Right forelimb (tissue), 1 donor: ENCODE results near the gene GMPPB.

ENCODE experiments used
- DNase-seq: peaks from one replicate; pipeline ENCODE4 v3.0.0-alpha.2; 2018

The GMPPB gene

DNA sequence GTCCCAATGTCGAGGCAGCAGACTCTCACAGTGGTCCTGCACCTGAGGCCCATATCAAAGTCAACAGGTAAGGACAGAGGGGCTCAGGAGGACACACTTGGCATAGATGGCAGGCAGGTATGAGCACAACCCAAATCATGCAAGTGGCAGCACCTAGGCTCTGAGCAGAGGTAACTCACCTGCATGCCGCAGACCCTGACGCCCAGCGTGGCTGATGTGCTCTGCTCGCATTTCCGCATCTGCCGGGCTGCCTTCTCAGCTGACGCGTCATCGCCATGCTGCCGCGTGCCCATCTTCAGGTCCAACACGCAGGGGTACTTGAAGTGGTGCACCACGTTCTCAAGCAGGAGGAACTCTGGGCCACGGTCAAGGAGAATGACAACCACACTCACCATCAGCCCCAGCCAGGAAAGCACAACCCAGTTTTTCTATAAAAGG, 4.2 kb upstream of the GMPPB start:
- DNase-seq, result peak; percentile 40

DNA sequence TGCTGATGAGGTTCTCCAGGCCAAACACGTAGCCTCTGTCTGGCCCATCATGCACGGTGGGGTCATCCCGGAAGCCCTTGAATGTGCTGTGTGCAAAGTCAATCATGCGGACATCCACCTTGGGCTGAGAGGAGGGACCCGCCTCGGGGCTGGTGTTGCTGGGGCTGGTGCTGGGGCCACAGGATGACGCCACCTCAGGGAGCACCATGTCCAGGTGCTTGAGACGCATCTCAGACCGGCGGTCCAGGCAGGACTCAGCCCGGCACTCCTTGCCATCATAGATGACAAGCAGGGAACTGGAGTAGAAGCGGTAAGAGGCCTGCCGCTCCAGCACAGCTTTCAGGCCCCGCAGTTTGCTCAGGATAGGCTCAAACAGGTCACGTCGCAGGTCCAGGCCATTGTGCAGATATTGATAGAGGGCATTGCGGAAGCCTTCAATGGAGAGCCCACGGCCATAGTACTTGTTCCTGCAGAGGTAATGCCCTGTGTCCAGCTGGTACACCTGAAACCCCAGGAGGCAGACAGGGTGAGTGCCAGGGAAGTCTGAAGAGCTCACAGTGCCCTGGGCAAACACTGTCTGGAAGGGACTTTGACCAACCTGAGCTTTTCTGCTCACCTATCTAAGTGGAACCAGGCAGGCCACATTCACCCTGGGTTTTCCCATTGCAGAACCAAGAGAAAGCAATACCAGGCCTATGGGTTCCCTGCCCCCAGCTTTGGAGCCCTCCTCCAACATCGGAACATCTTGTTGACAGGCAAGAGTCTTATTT, 3.6 kb upstream of the GMPPB start:
- DNase-seq, result no peak

DNA sequence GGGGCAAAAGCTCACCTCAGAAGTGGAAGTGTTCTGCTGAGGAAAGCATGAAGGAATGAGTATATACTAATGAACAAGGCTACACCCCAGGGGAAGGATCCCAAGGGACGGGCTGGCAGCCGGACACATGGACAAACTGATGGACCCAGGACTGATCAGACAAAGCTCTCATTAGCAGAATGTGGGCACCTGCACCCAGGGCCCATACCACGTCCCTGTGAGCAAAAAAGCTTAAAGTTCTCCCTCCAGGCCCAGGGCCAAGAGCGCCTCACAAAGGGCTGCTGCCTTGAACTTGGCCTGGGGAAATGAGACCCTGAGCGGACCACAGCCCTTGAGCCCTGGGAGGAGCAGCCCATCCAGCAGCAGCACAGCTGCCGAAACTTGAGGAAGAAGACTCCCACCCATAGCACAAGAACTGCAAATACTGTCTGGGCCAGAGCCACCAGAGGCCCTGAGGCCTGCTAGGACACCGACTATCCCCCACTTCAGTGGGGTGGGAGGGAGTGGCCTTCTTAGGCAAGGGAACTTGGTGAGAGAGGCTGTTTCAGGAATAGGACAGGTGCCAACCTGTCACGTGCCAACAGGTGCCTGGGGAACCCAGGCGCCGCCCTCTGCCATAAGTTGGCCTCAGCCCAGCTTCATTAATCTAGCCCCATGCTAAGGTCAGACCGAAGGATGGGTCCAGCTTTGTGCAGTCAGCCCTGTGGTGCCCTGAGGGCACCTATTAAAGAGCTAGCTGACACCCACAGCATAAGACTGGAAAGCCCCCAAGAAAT, 2.3 kb upstream of the GMPPB start:
- peak; percentile 37 for DNase-seq

DNA sequence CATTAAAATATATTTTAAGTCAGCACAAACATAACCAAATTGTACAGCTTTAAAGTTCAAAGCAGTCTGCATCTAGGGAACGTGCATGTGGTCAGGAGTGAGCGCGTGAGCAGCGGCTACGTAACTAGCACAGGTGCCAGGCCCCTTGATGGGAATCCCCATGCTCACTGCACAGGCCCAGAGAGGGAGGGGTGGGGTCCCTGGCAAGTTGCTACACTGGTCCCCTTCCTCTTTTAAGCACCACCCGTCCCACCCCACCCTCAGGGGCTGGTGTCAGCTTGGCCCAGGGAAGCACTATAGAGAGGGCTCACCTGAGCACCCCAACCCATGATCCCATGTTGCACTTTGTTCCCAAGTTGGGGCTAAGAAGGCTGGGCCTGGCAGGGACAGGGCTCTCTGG, 835 bp upstream of the GMPPB start:
- DNase-seq, result no peak

DNA sequence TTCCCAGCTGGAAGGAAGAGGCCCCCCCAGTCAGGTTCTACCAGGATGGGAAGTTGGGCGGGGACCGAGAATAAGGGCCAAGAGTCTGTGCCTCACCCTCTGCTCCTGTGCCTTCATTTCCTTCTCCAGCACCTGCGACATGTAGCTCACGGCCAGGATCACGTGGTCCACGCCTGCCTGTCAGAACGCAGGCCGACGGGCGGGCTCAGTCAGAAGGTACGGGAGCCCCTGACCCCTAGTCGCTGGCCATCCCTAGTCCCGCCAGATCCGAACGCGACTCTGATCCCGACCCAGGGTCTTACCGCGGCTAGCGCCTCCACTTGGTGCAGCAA, 489 bp downstream of the GMPPB start:
- DNase-seq, result no peak

DNA sequence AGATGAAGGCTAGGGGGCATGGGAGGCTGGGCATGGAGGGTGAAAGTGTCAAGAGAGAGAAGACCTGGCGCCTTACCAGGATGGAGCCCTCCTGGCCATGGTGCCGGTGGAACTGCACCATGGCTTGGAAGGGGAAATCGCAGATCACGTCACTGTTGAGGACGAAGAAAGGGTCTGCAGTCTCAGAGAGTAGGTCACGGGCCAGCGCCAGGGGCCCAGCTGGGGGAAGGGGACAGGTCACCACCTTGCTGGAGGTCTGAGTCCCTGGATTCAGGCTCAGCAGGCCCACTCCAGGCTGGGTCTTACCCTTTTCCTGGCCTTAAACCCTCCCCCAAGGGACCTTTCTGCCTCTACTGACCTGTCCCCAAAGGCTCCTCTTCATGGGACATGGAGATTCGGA, 855 bp downstream of the GMPPB start:
- no peak for DNase-seq

DNA sequence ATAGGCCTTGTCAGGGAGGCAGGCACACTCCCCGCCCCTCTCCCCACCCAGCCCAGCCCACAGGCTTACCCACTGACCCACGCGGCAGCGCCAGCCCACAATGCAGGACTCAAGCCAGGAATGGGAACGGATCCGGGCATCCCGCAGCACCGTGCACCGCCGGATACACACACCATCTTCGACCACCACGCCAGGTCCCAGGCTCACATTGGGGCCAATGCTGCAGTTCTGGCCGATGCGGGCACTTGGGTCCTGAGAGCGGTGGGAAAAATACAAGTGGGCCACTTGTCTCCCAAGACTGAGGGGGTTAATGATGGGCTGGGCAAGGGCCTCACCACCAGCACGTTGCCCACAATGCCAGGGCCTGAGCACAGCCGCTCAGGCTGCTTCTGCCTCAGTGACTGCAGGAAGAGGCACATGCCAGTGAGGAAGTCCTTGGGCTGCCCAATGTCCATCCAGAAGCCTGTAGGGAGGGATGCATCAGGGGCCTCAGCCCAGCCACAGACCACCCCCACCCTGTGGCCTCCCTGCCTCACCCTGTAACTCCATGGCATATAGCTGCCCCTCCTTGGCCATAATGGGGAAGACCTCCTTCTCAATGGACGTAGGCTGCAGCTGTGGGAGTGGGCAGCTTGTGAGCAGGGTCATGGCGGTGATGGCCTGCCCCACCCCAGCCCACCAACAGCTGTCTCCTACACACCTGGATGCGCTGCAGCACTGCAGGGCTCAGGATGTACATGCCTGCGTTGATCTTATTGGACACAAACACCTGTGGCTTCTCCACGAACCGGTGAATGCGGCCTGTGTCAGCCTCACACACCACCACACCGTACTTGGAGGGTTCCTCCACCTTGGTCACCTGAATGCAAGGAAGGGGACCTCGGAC, 1.6 kb downstream of the GMPPB start:
- no peak for DNase-seq

DNA sequence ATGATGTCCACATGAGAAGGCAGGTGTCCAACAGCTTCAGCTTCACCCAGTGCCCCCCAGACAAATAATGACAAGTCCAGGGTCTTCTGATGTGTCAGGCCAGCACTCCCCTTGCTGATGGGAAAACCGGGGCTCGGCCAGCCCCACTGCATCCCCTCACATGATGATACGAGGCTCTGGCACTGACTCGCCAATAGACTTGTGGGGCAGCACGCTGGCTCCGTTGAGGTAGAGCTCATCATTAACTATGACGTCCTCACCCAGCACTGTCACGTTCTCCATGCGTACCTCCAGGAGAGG, 2.2 kb downstream of the GMPPB start:
- DNase-seq, result no peak

DNA sequence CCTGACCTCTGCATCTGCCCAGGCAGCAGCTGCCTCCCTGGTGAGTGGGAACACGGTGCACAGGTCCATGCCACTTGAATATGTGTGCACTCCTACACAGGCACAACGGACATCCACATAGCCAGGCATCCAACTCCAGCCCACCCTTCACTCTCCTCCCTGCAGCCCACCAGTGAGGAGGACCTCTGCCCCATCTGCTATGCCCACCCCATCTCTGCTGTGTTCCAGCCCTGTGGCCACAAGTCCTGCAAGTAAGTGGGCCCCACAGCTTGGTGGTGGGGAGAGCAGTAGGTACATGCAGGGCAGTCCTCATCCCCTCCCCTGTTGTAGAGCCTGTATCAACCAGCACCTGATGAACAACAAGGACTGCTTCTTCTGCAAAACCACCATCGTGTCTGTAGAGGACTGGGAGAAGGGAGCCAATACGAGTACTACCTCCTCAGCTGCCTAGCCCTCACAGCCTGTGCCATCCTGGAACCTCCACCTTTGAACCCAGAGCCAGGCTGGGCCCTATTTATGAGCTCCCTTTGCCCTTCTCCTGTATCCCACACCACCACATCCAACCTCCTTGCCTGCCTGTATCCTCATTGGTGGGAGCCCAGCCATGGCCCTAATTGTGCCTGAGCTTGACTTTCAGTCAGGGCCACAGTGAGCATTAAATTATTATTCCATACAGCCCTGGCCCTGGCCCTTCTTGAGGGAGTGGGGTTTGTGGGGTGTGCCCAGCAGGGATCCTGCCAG, 2.7 kb downstream of the GMPPB start:
- DNase-seq, result no peak

DNA sequence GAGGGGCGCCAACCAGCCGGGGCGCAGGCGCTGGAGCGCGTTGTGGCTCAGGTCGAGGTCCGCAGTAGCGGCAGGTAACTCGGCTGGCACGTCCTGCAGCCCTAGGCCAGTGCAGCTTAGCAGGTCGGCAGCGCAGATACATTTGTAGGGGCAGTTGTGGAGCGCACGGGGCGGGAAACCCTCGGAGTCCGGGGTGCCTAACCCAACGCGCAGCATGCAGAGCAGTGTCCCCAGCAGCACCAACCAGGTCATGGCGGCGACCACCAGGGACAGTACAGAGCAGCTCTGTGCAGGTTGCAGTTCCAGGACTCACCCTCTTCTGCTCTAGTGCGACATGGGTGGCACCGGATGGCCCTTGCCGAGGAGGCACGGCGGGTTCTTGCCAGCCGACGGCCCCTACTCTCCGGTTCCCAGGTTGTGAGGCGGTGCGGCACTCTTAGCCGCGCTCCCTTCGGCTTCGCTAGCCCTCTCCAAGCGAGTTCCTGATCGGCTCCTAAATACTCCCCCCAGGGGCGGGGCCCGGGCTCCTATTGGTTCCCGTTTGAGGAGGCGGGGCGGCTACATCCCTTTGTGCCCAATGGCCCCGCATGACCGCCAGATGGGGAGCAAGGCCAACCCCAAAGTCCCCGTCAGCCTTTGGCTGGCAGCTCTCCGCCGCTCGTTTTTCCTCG, 4.4 kb downstream of the GMPPB start, which contains the start of gene AMIGO3:
Gene AMIGO3, minus strand, starts transcription at position 471 of the 671 bp plus-strand sequence. Its CDS starts 219 bp downstream, at position 252.
- peak; percentile 94 for DNase-seq

DNA sequence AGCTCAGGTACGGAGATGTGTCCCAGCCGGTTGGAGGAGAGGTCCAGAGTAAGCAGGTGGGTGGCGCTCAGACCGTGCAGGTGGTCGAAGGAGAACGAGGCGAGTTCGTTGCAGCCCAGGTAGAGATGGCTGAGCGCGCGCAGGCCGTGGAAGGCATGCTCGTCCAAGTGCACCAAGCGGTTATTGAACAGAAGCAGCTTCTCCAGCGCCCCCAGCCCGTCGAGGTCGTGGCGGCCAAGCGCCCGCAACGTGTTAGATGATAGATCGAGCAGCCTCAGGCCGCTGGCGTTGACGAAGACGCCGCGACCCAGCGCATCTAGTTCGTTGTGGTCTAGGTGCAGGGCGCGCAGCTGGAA, 4.9 kb downstream of the GMPPB start:
- DNase-seq, result no peak

DNA sequence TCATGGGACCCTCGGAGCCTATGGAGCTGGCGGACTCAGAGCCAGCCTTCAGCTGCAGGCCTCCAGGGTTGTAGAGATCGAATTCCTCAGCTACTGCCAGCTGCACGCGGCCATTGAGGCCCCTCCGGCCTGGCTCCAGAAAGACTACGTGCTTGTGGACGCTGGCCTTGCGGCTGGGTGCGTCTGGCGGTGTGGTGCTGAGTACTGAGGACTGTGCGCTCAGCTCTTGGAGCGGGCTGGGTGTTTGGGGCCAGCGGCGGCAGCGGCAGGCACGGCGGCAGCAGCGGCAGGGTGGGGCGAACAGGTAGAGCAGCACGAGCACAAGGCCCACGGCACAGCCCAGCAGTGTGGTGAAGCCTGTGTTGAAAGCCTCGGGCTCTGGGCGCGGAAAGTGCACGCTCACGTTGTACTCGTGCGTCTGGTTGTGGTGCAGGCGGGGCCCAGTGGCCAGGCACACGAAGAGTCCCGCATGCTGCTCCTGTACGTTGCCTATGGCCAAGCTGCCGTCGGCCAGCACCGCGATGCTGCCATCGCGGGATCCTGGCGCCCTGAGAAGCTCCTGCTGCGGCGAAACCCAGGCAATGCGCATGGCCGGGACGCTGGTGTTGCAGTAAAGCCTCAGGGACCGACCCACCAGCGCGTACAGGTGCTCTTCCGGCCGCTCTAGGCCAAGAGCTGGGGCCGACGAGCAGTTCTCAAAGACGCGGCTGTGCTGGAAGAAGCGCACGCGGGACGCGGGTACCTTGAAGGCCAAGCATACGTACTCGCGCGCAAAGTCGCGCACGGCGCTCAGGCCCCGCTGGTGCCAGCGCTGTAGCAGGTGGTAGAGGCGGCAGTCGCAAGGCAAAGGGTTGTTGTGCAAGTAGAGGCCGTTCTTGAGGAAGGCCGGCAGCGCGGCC, 5.5 kb downstream of the GMPPB start:
- no peak for DNase-seq

DNA sequence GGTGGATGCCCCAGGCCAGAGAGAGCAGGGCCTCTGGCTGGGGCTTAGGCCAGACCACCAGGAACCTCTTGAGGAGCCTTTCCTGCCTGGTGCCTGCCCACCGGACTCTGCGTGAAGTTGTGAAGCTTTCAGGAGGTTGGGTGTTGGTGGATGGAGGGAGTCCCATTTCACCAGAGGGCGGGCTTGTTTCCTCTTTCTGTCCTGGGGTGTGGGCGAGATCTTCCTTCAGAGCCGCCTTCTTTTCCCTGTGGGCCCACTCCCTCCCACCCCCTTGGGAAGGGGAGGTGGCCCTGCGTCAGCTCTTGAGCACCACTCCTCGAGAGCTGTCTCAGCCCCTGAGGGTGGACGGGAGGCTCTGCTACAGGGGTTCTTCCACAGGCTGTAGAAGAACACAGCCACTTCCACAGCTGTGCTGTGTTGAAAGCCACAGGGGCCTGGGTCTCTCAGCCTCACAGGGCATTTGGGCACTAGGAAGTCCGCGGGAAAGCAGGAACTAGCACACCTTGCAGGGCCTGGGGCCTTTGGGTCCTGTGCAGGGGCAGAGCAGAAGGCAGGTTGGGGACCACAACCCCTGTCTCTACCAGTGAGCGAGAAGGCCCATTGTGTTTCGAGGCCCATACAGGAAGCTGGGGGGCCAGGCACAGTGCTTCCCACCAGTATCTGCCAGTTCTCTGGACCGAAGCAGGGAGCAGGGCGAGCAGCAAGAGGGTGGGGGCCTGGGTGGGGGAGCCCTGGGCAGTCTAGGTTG, 6.4 kb downstream of the GMPPB start:
- no peak for DNase-seq

DNA sequence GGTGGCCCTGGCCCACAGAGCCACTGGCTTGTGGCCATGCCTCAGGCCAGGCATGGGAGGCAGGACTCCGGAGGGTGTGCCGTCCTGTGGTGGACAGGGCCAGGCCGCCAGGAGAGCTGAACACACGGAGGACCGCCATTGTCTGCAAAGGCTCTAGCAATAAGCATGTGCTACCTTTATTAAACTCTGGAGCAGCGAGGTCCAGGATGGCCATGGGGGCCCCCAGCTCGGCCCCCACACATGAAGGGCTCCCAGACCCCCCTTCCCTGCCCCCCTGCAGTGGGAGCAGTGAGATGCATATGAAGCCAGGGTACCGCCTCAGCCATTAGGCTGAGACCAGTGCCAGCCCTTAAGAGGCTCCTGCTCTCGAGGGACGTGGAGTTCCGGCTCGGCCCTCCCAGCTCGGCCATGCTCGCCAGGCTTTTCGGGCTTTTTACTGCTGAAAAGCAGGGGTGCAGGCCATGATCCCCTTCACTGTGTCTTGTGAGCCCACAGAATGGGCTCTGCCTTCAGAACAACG, 7.0 kb downstream of the GMPPB start:
- no peak for DNase-seq

DNA sequence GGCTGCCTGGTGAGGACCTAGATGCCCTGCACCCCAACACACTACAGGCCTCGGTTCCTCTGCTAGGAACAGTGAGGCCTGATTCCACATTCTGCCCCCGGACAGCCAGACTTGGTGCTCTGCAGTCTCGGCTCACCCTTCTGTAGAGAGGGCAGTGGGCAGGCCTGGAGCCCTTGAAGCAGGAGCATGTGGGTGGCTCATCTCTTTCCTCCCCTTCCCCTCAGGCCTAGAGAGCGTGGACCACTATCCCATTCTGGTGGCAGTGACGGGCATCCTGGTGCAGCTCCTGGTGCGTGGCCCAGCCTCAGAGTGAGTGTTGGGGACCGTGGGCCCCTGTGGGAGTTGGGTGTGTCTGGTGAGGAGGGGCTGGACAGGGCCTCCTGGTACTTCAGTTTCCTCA, 7.6 kb downstream of the GMPPB start:
- DNase-seq, result no peak

DNA sequence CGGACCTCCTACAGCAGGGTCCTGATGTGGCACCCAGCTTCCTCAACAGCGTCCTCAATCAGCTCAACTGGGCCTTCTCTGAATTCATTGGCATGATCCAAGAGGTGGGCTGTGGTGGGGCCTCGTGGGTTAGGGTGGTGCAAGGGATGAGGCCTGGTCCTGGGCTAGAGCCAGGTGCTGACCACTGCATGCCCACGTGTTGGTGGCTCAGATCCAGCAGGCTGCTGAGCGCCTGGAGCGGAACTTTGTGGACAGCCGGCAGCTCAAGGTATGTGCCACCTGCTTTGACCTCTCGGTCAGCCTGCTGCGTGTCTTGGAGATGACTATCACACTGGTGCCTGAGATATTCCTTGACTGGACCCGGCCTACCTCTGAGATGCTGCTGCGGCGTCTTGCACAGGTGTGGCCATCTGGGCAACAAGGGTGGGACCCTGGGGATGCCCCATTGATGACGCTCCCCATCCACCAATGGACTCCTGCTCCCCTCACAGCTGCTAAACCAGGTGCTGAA, 8.1 kb downstream of the GMPPB start:
- no peak for DNase-seq

DNA sequence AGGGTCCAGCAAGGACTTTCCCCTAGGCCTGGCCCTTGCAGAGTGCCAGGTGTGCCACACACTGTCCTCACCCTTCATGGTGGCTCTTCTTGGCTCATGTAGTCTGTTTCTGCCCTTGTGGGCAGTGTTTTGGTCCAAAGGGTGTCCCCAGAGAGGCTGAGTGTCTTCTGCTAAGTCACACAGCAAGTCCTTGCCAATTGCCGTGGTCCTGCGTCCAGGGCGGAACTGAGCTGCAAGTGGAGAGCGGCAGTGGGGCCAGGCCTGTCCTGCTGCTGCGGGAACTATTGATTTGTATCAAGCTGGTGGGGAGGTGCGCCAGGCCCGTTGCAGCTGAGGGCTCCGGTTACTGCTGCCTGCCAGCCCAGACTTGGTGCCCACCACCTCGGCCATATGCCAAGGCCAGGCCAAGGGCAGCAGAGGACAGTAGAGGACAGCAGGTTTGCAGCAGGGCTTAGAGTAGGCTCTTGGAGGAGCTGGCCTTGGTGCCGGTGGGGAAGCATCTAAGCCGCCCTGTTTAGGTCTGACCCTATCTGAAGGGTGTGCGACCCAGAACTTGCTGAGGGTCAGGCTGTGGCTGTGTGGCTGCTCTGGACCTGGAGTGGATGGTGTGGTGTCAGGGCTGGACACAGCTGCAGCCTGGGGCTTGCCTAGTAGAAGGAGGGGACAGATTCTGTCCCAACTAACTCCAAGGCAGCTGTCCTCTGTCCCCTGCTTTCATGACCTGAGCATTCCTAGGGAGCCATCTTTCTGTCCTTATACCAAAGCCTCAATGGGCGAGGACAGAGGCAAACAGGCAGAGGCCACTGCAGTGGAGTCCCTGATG, 8.8 kb downstream of the GMPPB start:
- no peak for DNase-seq

DNA sequence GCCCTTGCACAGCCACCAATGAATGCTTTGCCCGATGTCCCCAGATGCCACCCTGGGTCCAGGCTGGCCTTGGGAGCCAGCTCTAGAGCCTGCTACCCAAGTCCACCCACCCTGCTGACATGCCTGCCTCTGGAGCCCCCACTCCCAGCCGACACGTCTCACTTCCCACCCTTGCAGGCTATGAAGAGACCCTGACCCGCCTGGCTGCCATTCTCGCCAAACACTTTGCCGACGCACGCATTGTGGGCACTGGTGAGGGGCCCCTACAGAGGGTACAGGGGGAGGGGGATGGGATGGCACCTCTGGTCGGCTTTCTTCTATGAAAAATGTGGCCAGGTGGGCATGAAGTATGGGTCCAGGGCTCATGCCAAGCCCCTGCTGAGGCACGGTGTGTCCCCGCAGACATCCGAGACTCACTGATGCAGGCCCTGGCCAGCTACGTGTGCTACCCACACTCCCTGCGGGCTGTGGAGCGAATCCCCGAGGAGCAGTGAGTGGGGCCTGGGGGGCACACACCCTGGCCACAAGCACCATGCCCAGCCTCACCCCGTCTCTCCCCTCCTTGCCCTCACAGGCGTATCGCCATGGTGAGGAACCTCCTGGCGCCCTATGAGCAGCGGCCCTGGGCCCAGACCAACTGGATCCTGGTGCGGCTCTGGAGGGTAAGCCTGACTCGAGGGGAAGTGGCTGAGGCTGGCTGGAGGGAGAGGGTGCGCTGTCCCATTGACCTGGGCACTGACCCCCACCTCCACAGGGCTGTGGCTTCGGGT, 10.2 kb downstream of the GMPPB start:
- DNase-seq, result no peak
